ENCODE data around the gene TPTE.
"Not testable (repeated sequence)": the region's sequence is repeated elsewhere in the genome, so short reads cannot be mapped to it uniquely, and the experiment has no call there.

The TPTE gene

GRCh38 chr21:10639123-10639522 lies 117.7 kb downstream of the TPTE start:
- Histone ChIP-seq H3K27ac (ENCODE audit: low read depth, low read length) (no peak overlapping the region), H2AFZ (ENCODE audit: low read depth, low read length, severe bottlenecking) (no peak overlapping the region), H3F3A (ENCODE audit: insufficient read depth) (no peaks in the 10 kb centered on the region)

GRCh38 chr21:10639746-10640145 lies 118.4 kb downstream of the TPTE start:
- not testable (repeated sequence) for H2AFZ ChIP-seq (ENCODE audit: low read depth, low read length, severe bottlenecking); H3K27ac ChIP-seq (ENCODE audit: low read depth, low read length); H3F3A ChIP-seq (ENCODE audit: insufficient read depth); H3K27me3 ChIP-seq (ENCODE audit: low read length); H3K9me3 ChIP-seq (ENCODE audit: insufficient read depth, low read length); H3K36me3 ChIP-seq (ENCODE audit: low read length); H3K9ac ChIP-seq (ENCODE audit: low read length); H3K4me2 ChIP-seq (ENCODE audit: low read depth, low read length, poor library complexity, severe bottlenecking); H3K4me3 ChIP-seq (ENCODE audit: insufficient read depth, low read length, poor library complexity, severe bottlenecking); H3K9me2 ChIP-seq (replicated peaks; ENCODE audit: insufficient read depth, low read length); H3K79me2 ChIP-seq (ENCODE audit: insufficient read depth, low read length); H4K20me1 ChIP-seq (ENCODE audit: low read depth, low read length)

More at GRCh38 chr21:10639123-10639522, 117.7 kb downstream of the TPTE start:
- H3K4me3 ChIP-seq (ENCODE audit: insufficient read depth, low read length, poor library complexity, severe bottlenecking) = no peak overlapping the region
- no peaks in the 10 kb centered on the region for H3K9me3 ChIP-seq (ENCODE audit: insufficient read depth, low read length)
- no peaks in the 10 kb centered on the region for H3K36me3 ChIP-seq (ENCODE audit: low read length)
- H3K9ac ChIP-seq (ENCODE audit: low read length) = no peak overlapping the region
- no peaks in the 10 kb centered on the region for H3K79me2 ChIP-seq (ENCODE audit: insufficient read depth, low read length)
- TF ChIP-seq CTCF (IDR thresholded peaks at IDR 0.05; ENCODE audit: insufficient read depth, low read length, poor library complexity, severe bottlenecking) = no peak
- no peak for TF ChIP-seq EZH2phosphoT487 (conservative IDR thresholded peaks at IDR 0.05; ENCODE audit: low read length)
- H3K4me2 ChIP-seq (ENCODE audit: low read depth, low read length, poor library complexity, severe bottlenecking) = no peak overlapping the region
- H4K20me1 ChIP-seq (ENCODE audit: low read depth, low read length) = no peaks in the 10 kb centered on the region
- no peaks in the 10 kb centered on the region for H3K27me3 ChIP-seq (ENCODE audit: low read length)
- no peaks in the 10 kb centered on the region for H3K9me2 ChIP-seq (replicated peaks; ENCODE audit: insufficient read depth, low read length)

- Histone ChIP-seq H3K9me3 (ENCODE audit: insufficient read depth, low read length) (no peaks in the 10 kb centered on the region), H3K4me3 (ENCODE audit: insufficient read depth, low read length, poor library complexity, severe bottlenecking) (no peak overlapping the region)
These were observed 119.1 kb downstream of the TPTE start for GRCh38 chr21:10640446-10640845.

GRCh38 chr21:10641107-10641506 lies 119.7 kb downstream of the TPTE start:
- no peaks in the 10 kb centered on the region for H3F3A ChIP-seq (ENCODE audit: insufficient read depth)
- no peaks in the 10 kb centered on the region for H3K9me2 ChIP-seq (replicated peaks; ENCODE audit: insufficient read depth, low read length)
- H3K27me3 ChIP-seq (ENCODE audit: low read length) = no peaks in the 10 kb centered on the region
- H3K9me3 ChIP-seq (ENCODE audit: insufficient read depth, low read length) = no peaks in the 10 kb centered on the region
- no peak overlapping the region for H3K4me2 ChIP-seq (ENCODE audit: low read depth, low read length, poor library complexity, severe bottlenecking)
- no peaks in the 10 kb centered on the region for H4K20me1 ChIP-seq (ENCODE audit: low read depth, low read length)
- H2AFZ ChIP-seq (ENCODE audit: low read depth, low read length, severe bottlenecking) = no peak overlapping the region
- no peaks in the 10 kb centered on the region for H3K36me3 ChIP-seq (ENCODE audit: low read length)
- no peaks in the 10 kb centered on the region for H3K79me2 ChIP-seq (ENCODE audit: insufficient read depth, low read length)
- H3K9ac ChIP-seq (ENCODE audit: low read length) = no peak overlapping the region
- H3K27ac ChIP-seq (ENCODE audit: low read depth, low read length) = no peak overlapping the region
- TF ChIP-seq CTCF (IDR thresholded peaks at IDR 0.05; ENCODE audit: insufficient read depth, low read length, poor library complexity, severe bottlenecking) (no peak), EZH2phosphoT487 (conservative IDR thresholded peaks at IDR 0.05; ENCODE audit: low read length) (no peak)
- no peak overlapping the region for H3K4me3 ChIP-seq (ENCODE audit: insufficient read depth, low read length, poor library complexity, severe bottlenecking)

More at GRCh38 chr21:10640446-10640845, 119.1 kb downstream of the TPTE start:
- Histone ChIP-seq H3K27ac (ENCODE audit: low read depth, low read length) (no peak overlapping the region), H3F3A (ENCODE audit: insufficient read depth) (no peaks in the 10 kb centered on the region), H2AFZ (ENCODE audit: low read depth, low read length, severe bottlenecking) (no peak overlapping the region), H3K36me3 (ENCODE audit: low read length) (no peaks in the 10 kb centered on the region), H3K27me3 (ENCODE audit: low read length) (no peaks in the 10 kb centered on the region), H3K79me2 (ENCODE audit: insufficient read depth, low read length) (no peaks in the 10 kb centered on the region), H4K20me1 (ENCODE audit: low read depth, low read length) (no peaks in the 10 kb centered on the region), H3K4me2 (ENCODE audit: low read depth, low read length, poor library complexity, severe bottlenecking) (no peak overlapping the region), H3K9ac (ENCODE audit: low read length) (no peak overlapping the region), H3K9me2 (replicated peaks; ENCODE audit: insufficient read depth, low read length) (no peaks in the 10 kb centered on the region)
- TF ChIP-seq EZH2phosphoT487 (conservative IDR thresholded peaks at IDR 0.05; ENCODE audit: low read length) = no peak
- TF ChIP-seq CTCF (IDR thresholded peaks at IDR 0.05; ENCODE audit: insufficient read depth, low read length, poor library complexity, severe bottlenecking) = no peak

GRCh38 chr21:10645667-10646066 lies 124.3 kb downstream of the TPTE start:
- not testable (repeated sequence) for H3K9ac ChIP-seq (ENCODE audit: low read length); H3K27ac ChIP-seq (ENCODE audit: low read depth, low read length); H3K79me2 ChIP-seq (ENCODE audit: insufficient read depth, low read length); H3K4me3 ChIP-seq (ENCODE audit: insufficient read depth, low read length, poor library complexity, severe bottlenecking); H3K36me3 ChIP-seq (ENCODE audit: low read length); H3K4me2 ChIP-seq (ENCODE audit: low read depth, low read length, poor library complexity, severe bottlenecking); H2AFZ ChIP-seq (ENCODE audit: low read depth, low read length, severe bottlenecking); H3F3A ChIP-seq (ENCODE audit: insufficient read depth); H4K20me1 ChIP-seq (ENCODE audit: low read depth, low read length); H3K27me3 ChIP-seq (ENCODE audit: low read length); H3K9me2 ChIP-seq (replicated peaks; ENCODE audit: insufficient read depth, low read length); H3K9me3 ChIP-seq (ENCODE audit: insufficient read depth, low read length)
